H1 (cell line): ENCODE data around the gene WDR7. TPM values are rescaled to one million over a fixed set of nuclear protein-coding genes. Genes with fewer than 3 reads are reported as not detected.

ENCODE experiments used
- CTCF ChIA-PET: fragments of 300-600 bp; sonication (Branson Sonifier 250); formaldehyde crosslinking; loops from one replicate; lab custom pipeline; 2021; ENCODE audit not compliant: partially characterized antibody; lab: Charles Lee
- POLR2A ChIA-PET: fragments of 300-600 bp; sonication (Branson Sonifier 250); formaldehyde crosslinking; loops from one replicate; lab custom pipeline; 2021; ENCODE audit warnings: inconsistent platforms; ENCODE audit not compliant: partially characterized antibody; lab: Charles Lee
- DNase-seq, 2 experiments: peaks; one replicate each; pipeline versions ENCODE4 v3.0.0 to v3.0.0-alpha.2; 2010 to 2022; ENCODE audit warnings: low spot score in 2 of 2, low read depth in 1 of 2, mixed read lengths in 1 of 2
- FAIRE-seq: peaks from 2 replicates; lab custom pipeline; 2011; peaks lifted over from hg19 to GRCh38; lab: Jason Lieb, UNC
- H2AFZ ChIP-seq: 2 replicates; pipeline ENCODE4 v1.8.1; 2012; ENCODE audit warnings: low read length, inconsistent platforms
- H2AK5ac ChIP-seq: 2 replicates; pipeline ENCODE4 v1.6.1; 2013; ENCODE audit warnings: low read depth, low read length
- H2BK120ac ChIP-seq: replicated peaks from 2 replicates; pipeline ENCODE3; 2013; ENCODE audit warnings: low read depth, low read length, inconsistent platforms
- H2BK12ac ChIP-seq: 2 replicates; pipeline ENCODE4 v1.6.1; 2013; ENCODE audit warnings: low read depth, low read length
- H2BK15ac ChIP-seq: 2 replicates; pipeline ENCODE4 v1.6.1; 2013; ENCODE audit warnings: low read length
- H2BK20ac ChIP-seq: 2 replicates; pipeline ENCODE4 v1.6.1; 2013; ENCODE audit warnings: low read length
- H2BK5ac ChIP-seq: 2 replicates; pipeline ENCODE4 v1.6.1; 2013; ENCODE audit warnings: low read depth, low read length
- H3K14ac ChIP-seq: 2 replicates; pipeline ENCODE4 v1.6.1; 2013; ENCODE audit warnings: inconsistent platforms; ENCODE audit not compliant: insufficient read length
- H3K18ac ChIP-seq: 2 replicates; pipeline ENCODE4 v1.6.1; 2013; ENCODE audit warnings: low read length; ENCODE audit errors: extremely low read depth
- H3K23ac ChIP-seq: 2 replicates; pipeline ENCODE4 v1.6.1; 2013; ENCODE audit warnings: inconsistent platforms; ENCODE audit not compliant: insufficient read length
- H3K23me2 ChIP-seq: 2 replicates; pipeline ENCODE4 v1.6.1; 2013; ENCODE audit warnings: low read depth, low read length
- H3K27ac ChIP-seq: 2 replicates; pipeline ENCODE4 v1.6.1; 2011; ENCODE audit warnings: low read depth, low read length, inconsistent platforms
- H3K27me3 ChIP-seq, 4 experiments: replicated peaks in 1 of 4; 1 replicate in 1 of 4; 2 replicates in 3 of 4; pipeline versions ENCODE4 v1.6.1 to v1.8.1; 2011 to 2013; ENCODE audit warnings: low read length in 3 of 4, mild to moderate bottlenecking in 3 of 4, inconsistent platforms in 2 of 4, mixed read lengths in 2 of 4, moderate library complexity in 1 of 4; ENCODE audit not compliant: control insufficient read depth in 3 of 4, insufficient read depth in 3 of 4; ENCODE audit errors: extremely low read depth in 1 of 4
- H3K36me3 ChIP-seq, 4 experiments: 2 replicates each; pipeline versions ENCODE4 v1.6.1 to v1.8.1; 2011 to 2013; ENCODE audit warnings: mild to moderate bottlenecking in 4 of 4, low read length in 3 of 4, moderate library complexity in 2 of 4, control low read depth in 1 of 4, inconsistent platforms in 1 of 4; ENCODE audit not compliant: insufficient read depth in 4 of 4, control insufficient read depth in 2 of 4
- H3K4ac ChIP-seq: replicated peaks from 2 replicates; pipeline ENCODE3; 2013; ENCODE audit warnings: low read length, low read depth, mixed read lengths, inconsistent platforms; ENCODE audit not compliant: insufficient read length
- H3K4me1 ChIP-seq, 4 experiments: replicated peaks in 1 of 4; 1 replicate in 1 of 4; 2 replicates in 3 of 4; pipeline versions ENCODE4 v1.6.1 to v1.8.1; 2011 to 2013; ENCODE audit warnings: low read length in 3 of 4, inconsistent platforms in 2 of 4, mixed read lengths in 1 of 4; ENCODE audit not compliant: insufficient read depth in 4 of 4, control insufficient read depth in 3 of 4
- H3K4me2 ChIP-seq, 2 experiments: 2 replicates each; pipeline versions ENCODE4 v1.6.1 to v1.8.1; 2011 to 2013; ENCODE audit warnings: low read depth in 2 of 2, low read length in 2 of 2, control low read depth in 1 of 2, inconsistent platforms in 1 of 2, mild to moderate bottlenecking in 1 of 2; ENCODE audit not compliant: insufficient read depth in 1 of 2
- H3K4me3 ChIP-seq, 4 experiments: fragments of 200-600, 300-600 bp in 1 of 4; sonication (generic), shearing (Covaris generic), sonication (Bioruptor Twin) in 1 of 4; 2 replicates each; pipeline versions ENCODE4 v1.5.1 to v1.8.1; 2011 to 2016; ENCODE audit warnings: low read length in 4 of 4, low read depth in 3 of 4, control low read depth in 2 of 4, inconsistent platforms in 2 of 4, mild to moderate bottlenecking in 2 of 4, mixed read lengths in 1 of 4, moderate library complexity in 1 of 4; ENCODE audit not compliant: insufficient read depth in 2 of 4; ENCODE audit errors: extremely low read depth in 1 of 4
- H3K56ac ChIP-seq: replicated peaks from 2 replicates; pipeline ENCODE3; 2013; ENCODE audit warnings: low read depth, mild to moderate bottlenecking, mixed read lengths, low read length, inconsistent platforms; ENCODE audit not compliant: insufficient read length
- H3K79me1 ChIP-seq: 2 replicates; pipeline ENCODE4 v1.6.1; 2013; ENCODE audit warnings: low read depth, low read length, control low read depth
- H3K79me2 ChIP-seq, 2 experiments: 2 replicates each; pipeline versions ENCODE4 v1.6.1 to v1.8.1; 2012 to 2013; ENCODE audit warnings: low read length in 2 of 2, mild to moderate bottlenecking in 2 of 2, inconsistent platforms in 1 of 2; ENCODE audit not compliant: insufficient read depth in 2 of 2, control insufficient read depth in 1 of 2
- H3K9ac ChIP-seq, 4 experiments: replicated peaks in 1 of 4; 1 replicate in 1 of 4; 2 replicates in 3 of 4; pipeline versions ENCODE4 v1.6.1 to v1.8.1; 2011 to 2013; ENCODE audit warnings: low read depth in 3 of 4, low read length in 3 of 4, control low read depth in 2 of 4, mild to moderate bottlenecking in 2 of 4, moderate library complexity in 2 of 4, inconsistent platforms in 1 of 4; ENCODE audit errors: extremely low read depth in 1 of 4
- H3K9me3 ChIP-seq, 2 experiments: 2 replicates each; pipeline versions ENCODE4 v1.6.1 to v1.8.1; 2012 to 2013; ENCODE audit warnings: mild to moderate bottlenecking in 2 of 2, moderate library complexity in 2 of 2, control low read depth in 1 of 2, inconsistent platforms in 1 of 2, low read depth in 1 of 2, low read length in 1 of 2, mixed read lengths in 1 of 2; ENCODE audit not compliant: insufficient read depth in 2 of 2
- H4K20me1 ChIP-seq, 2 experiments: replicated peaks in 1 of 2; 2 replicates each; pipeline versions ENCODE3 to v1.8.1; 2011 to 2013; ENCODE audit warnings: inconsistent platforms in 2 of 2, low read length in 2 of 2, mild to moderate bottlenecking in 1 of 2; ENCODE audit not compliant: insufficient read depth in 2 of 2, control insufficient read depth in 1 of 2
- H4K5ac ChIP-seq: 2 replicates; pipeline ENCODE4 v1.6.1; 2013; ENCODE audit warnings: low read length, low read depth, mixed read lengths, inconsistent platforms; ENCODE audit not compliant: insufficient read length
- H4K8ac ChIP-seq: 2 replicates; pipeline ENCODE4 v1.8.0; 2013; ENCODE audit warnings: mild to moderate bottlenecking, moderate library complexity, low read length, inconsistent platforms; ENCODE audit not compliant: insufficient read depth; ENCODE audit errors: extremely low read depth
- H4K91ac ChIP-seq: replicated peaks from 2 replicates; pipeline ENCODE3; 2013; ENCODE audit warnings: low read length, mixed read lengths, inconsistent platforms; ENCODE audit not compliant: insufficient read length
- BCL11A ChIP-seq, 2 experiments: IDR thresholded peaks; one replicate each; pipeline ENCODE4 v1.6.1; 2011; ENCODE audit warnings: low read depth in 2 of 2, low read length in 2 of 2, mild to moderate bottlenecking in 2 of 2
- CTCF ChIP-seq, 3 experiments: IDR thresholded peaks; 1 replicate in 2 of 3; 2 replicates in 1 of 3; pipeline versions ENCODE4 v1.5.1 to v1.6.1; 2011; ENCODE audit warnings: low read length in 3 of 3, mild to moderate bottlenecking in 3 of 3, inconsistent platforms in 2 of 3, low read depth in 1 of 3, moderate library complexity in 1 of 3; ENCODE audit not compliant: insufficient read depth in 1 of 3; ENCODE audit errors: control extremely low read depth in 1 of 3
- EGR1 ChIP-seq: IDR thresholded peaks from 2 replicates; pipeline ENCODE4 v1.6.1; 2011; ENCODE audit warnings: low read depth, low read length, borderline replicate concordance
- JUN ChIP-seq: IDR thresholded peaks from 2 replicates; pipeline ENCODE4 v1.6.1; 2011; ENCODE audit warnings: low read depth, mild to moderate bottlenecking, improper control_type of control experiment, low read length
- KDM1A ChIP-seq: fragments of 200-600, 300-600 bp; sonication (generic); IDR thresholded peaks from 2 replicates; pipeline ENCODE4 v1.7.1; 2016; ENCODE audit warnings: mild to moderate bottlenecking, low read length, borderline replicate concordance
- SAP30 ChIP-seq: fragments of 300-600 bp; sonication (generic); IDR thresholded peaks from 2 replicates; pipeline ENCODE4 v1.7.1; 2012; ENCODE audit warnings: low read length, moderate library complexity, mild to moderate bottlenecking, inconsistent platforms; ENCODE audit not compliant: insufficient read depth, insufficient replicate concordance
- SIX5 ChIP-seq: IDR thresholded peaks from 2 replicates; pipeline ENCODE4 v1.6.1; 2011; ENCODE audit warnings: mild to moderate bottlenecking, low read depth, low read length
- SRF ChIP-seq: IDR thresholded peaks from 2 replicates; pipeline ENCODE4 v1.6.1; 2011; ENCODE audit warnings: mild to moderate bottlenecking, low read depth, low read length, moderate library complexity
- TEAD4 ChIP-seq: IDR thresholded peaks from 2 replicates; pipeline ENCODE4 v1.6.1; 2012; ENCODE audit warnings: low read depth, low read length, inconsistent platforms, mixed read lengths
- WGBS, 2 experiments: shearing (Covaris generic) in 1 of 2; methylation state at CpG; one replicate each; pipeline versions ENCODE4 v1.1.6 to v1.1.7; 2013 to 2015; ENCODE audit warnings: low lambda C conversion rate in 2 of 2, mixed read lengths in 2 of 2, inconsistent platforms in 1 of 2, low coverage in 1 of 2, missing lambda C conversion rate in 1 of 2; ENCODE audit not compliant: insufficient replicate concordance in 2 of 2, insufficient coverage in 1 of 2, insufficient read length in 1 of 2; ENCODE audit errors: extremely low coverage in 1 of 2, missing lambda C conversion rate in 1 of 2; 5-methylcytosine and 5-hydroxymethylcytosine counted together
- polyA plus RNA-seq, 7 experiments: library from polyadenylated mRNA; depleted of rRNA in 3 of 7; stranded (reverse) in 5 of 7; unstranded in 2 of 7; fragments of >200 nt in 5 of 7; fragments of 200-250 nt in 2 of 7; gene quantifications; 1 replicate in 5 of 7; 2 replicates in 1 of 7; 4 replicates in 1 of 7; pipeline versions ENCODE4 v1.2.1 to v1.2.3, GENCODE V29; 2011 to 2013; ENCODE audit warnings: missing spikeins in 2 of 7, mixed read lengths in 2 of 7
- total RNA-seq: library from RNA; stranded (reverse); fragmentation: NEBNext Ultra II Directional; extraction: Animal tissue kit (Norgen Biotek cat#: 25700); gene quantifications from 2 replicates; pipeline ENCODE4 v1.2.1, GENCODE V29; 2021
- TF ChIP-seq, protein P1 (sequence below): IDR thresholded peaks from 2 replicates; pipeline ENCODE4 v1.6.1; 2012; ENCODE audit warnings: low read length, inconsistent platforms

The WDR7 gene
- total and polyA plus RNA-seq, 2 of the 8 experiments (the other 6 are each of a cell fraction or from before 2014, with no cell fraction given) = 5.5 to 15.2 TPM

DNA sequence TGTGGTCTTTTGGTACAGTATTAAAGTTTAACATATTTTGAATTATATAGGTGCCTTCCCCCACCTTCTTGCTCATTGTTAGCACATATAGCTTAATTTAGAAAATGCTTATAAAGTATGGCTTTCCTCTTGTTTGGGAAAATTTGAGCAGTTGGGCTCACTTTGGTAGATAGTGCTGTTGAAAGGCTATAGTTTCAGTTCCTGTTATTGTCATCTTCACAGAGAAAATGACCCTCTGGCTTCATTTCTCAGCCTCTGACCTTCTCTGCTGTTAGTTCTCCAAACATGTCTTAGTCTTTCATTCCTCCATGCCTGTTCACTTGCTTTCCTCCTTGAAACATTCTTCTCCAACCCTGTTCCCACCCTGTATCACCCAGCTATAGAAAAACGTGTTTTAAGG is 200.6 kb downstream of the WDR7 start:
- Histone ChIP-seq H3K9me3 (no peaks in the 10 kb centered on the region), H3K27ac (no peak overlapping the region), H3K4me1 (peaks cover 0 to 2% (median 0%) of the 10 kb centered on the region in 4 experiments; a peak in 1 of 7 replicates), H3K23me2 (no peaks in the 10 kb centered on the region; the same call in 1 of the 2 replicates), H3K4me2 (no peak overlapping the region), H3K14ac (no peak overlapping the region), H3K23ac (no peak overlapping the region), H2BK120ac (no peak overlapping the region), H4K91ac (no peak overlapping the region), H2BK5ac (no peak overlapping the region), H3K9ac (no peak overlapping the region), H3K79me1 (no peaks in the 10 kb centered on the region), H3K4me3 (no peak overlapping the region), H2BK15ac (no peak overlapping the region), H3K18ac (no peak overlapping the region), H3K56ac (no peak overlapping the region), H2AFZ (no peak overlapping the region), H3K79me2 (no peaks in the 10 kb centered on the region), H2BK12ac (no peak overlapping the region), H3K4ac (no peak overlapping the region), H4K8ac (no peak overlapping the region), H3K36me3 (no peaks in the 10 kb centered on the region), H4K20me1 (no peaks in the 10 kb centered on the region), H3K27me3 (no peaks in the 10 kb centered on the region), H4K5ac (no peak overlapping the region), H2BK20ac (no peak overlapping the region), H2AK5ac (no peak overlapping the region)
- WGBS, 2 experiments = 74% methylated on average over 1 of the region's 1 CpG; no CpG with 5 or more reads in 1 of the 2 experiments
- ChIA-PET POLR2A (no interaction called here), CTCF (interaction anchor here (1.1 kb wide), 1 partner anchor 11 kb away, joined by 3 read pairs; no protein-coding TSS in a partner anchor)
- no peak for DNase-seq
- FAIRE-seq = no peak
- TF ChIP-seq KDM1A = no peak
- TF ChIP-seq, protein P1, sequence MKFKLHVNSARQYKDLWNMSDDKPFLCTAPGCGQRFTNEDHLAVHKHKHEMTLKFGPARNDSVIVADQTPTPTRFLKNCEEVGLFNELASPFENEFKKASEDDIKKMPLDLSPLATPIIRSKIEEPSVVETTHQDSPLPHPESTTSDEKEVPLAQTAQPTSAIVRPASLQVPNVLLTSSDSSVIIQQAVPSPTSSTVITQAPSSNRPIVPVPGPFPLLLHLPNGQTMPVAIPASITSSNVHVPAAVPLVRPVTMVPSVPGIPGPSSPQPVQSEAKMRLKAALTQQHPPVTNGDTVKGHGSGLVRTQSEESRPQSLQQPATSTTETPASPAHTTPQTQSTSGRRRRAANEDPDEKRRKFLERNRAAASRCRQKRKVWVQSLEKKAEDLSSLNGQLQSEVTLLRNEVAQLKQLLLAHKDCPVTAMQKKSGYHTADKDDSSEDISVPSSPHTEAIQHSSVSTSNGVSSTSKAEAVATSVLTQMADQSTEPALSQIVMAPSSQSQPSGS = no peak
- TF ChIP-seq BCL11A (IDR thresholded peaks at IDR 0.05; ENCODE audit: low read depth in 2 of 2, low read length in 2 of 2) = no peak
- no peak for TF ChIP-seq TEAD4
- TF ChIP-seq CTCF (IDR thresholded peaks at IDR 0.05; ENCODE audit: control extremely low read depth in 1 of 3, insufficient read depth in 1 of 3, low read depth in 1 of 3, low read length in 3 of 3) = no peak
- no peak for TF ChIP-seq EGR1
- no peak for TF ChIP-seq SRF
- TF ChIP-seq SAP30 = no peak
- no peak for TF ChIP-seq JUN
- no peak for TF ChIP-seq SIX5
